Prostate gland (tissue), 2 donors: ENCODE results near the gene ERI3.

Source experiments
- POLR2A ChIP-seq: fragments of 450-650 bp; IDR thresholded peaks from one replicate; pipeline ENCODE4 v1.6.1; 2016; ENCODE audit warnings: antibody characterized with exemption, mild to moderate bottlenecking
- TF ChIP-seq, protein P1 (sequence below), 4 experiments: fragments of 200-600 bp in 2 of 4; fragments of 450-650 bp in 2 of 4; sonication (generic) in 2 of 4; IDR thresholded peaks; 1 replicate in 3 of 4; 2 replicates in 1 of 4; pipeline ENCODE4 v1.5.1; 2016 to 2019; ENCODE audit warnings: antibody characterized with exemption in 4 of 4, mild to moderate bottlenecking in 2 of 4, moderate library complexity in 2 of 4

- no peak for TF ChIP-seq POLR2A
- TF ChIP-seq, protein P1, sequence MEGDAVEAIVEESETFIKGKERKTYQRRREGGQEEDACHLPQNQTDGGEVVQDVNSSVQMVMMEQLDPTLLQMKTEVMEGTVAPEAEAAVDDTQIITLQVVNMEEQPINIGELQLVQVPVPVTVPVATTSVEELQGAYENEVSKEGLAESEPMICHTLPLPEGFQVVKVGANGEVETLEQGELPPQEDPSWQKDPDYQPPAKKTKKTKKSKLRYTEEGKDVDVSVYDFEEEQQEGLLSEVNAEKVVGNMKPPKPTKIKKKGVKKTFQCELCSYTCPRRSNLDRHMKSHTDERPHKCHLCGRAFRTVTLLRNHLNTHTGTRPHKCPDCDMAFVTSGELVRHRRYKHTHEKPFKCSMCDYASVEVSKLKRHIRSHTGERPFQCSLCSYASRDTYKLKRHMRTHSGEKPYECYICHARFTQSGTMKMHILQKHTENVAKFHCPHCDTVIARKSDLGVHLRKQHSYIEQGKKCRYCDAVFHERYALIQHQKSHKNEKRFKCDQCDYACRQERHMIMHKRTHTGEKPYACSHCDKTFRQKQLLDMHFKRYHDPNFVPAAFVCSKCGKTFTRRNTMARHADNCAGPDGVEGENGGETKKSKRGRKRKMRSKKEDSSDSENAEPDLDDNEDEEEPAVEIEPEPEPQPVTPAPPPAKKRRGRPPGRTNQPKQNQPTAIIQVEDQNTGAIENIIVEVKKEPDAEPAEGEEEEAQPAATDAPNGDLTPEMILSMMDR (IDR thresholded peaks at IDR 0.05), result no peak
These were observed 46.5 kb upstream of the ERI3 start for GRCh38 chr1:44401256-44402228.
